Globus pallidus (tissue), 1 donor: Measurements from ENCODE around the gene ALDH1A2.
"Not testable (repeated sequence)": the region's sequence is repeated elsewhere in the genome, so short reads cannot be mapped to it uniquely, and the experiment has no call there.

Experiments used
- DNase-seq: peaks from one replicate; pipeline ENCODE4 v3.0.0-alpha.2; 2015; ENCODE audit warnings: low spot score

Gene ALDH1A2

DNA sequence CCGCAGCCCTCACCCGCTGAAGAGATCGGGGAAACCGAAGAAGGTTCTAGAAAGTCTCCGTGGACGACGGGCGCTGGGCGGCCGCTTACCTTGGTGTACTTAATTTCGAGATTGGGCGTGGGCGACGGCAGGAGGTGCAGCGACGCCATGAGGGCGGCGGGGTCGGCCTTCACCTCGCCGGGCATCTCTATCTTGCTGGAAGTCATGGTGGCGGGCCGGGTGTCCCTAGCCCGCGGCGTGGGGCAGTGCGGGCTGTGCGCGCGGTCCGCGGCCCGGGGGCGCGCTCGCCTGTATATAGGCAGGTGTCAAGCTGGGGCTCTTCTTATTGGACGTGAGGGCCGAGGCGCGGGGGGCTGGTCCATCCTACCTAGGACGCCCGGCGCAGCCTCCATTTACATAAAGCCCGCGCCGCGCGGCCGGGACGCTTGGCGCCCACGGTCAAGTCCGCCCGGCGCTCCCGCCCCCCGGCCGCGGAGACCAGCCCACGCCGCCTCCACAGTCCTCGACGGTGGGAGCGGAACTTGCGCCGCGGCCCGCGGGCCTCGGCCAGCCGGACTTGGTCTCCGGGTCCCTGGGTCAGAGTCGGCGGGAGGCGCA lies at the start of gene ALDH1A2:
ALDH1A2 (minus strand) TSS at position 267 of the 597 bp plus-strand sequence; CDS start at position 206, 61 bp downstream.
- DNase-seq: no peak

DNA sequence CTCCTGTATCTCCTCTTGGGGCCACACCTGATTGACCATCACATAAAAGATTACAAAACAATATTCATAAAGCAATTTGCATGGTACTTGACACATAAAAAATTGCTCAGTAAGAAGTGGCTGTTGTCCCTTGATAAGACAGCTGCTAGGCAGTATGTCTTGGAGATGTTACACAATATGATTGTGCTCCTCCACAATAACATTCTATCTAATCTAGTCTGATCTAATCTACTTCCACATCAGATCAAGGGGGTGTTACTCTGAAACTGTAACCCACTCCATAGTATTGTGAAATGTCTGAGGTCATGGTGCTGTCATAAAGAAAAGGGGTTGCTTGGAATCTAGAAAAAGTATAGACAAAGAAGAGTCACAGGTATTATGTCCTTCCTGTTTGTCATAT lies 49.3 kb upstream of the ALDH1A2 start:
- no peak for DNase-seq

DNA sequence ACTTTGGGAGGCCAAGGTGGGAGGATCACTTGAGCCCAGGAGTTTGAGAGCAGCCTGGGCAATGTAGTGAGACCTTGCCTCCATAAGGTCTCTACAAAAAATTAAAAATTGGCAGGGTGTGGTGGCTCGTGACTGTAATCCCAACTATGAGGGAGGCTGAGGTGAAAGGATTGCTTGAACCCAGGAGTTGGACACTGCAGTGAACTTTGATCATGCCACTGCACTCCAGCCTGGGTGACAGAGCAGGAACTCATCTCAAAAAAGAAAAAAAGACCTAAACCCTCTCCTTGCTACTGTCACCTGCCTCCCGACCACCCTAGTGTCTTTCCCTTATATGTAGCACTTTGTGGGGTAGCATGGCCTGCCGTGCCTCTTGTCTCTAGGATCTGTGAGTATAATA lies 48.9 kb upstream of the ALDH1A2 start:
- no peak for DNase-seq

DNA sequence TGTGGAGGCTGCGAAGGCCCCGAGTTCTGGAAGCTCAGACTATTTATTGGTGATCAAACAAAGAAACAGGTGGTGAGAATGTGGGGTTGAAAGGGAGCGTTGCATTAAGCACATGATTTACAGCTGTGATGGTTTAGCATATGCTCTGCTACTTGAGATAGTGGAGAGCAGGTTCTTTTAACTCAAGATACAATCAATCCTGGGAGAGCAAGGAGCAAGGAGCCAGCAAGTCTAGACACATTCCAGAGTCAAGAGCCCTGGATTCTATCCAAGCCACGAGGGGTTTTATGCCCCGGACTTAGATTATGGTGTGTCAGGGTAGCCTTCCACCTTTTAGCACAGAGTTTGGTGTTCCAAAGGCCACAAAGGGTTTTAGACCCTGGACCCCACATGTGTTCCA lies 47.8 kb upstream of the ALDH1A2 start:
- DNase-seq: not testable (repeated sequence)

DNA sequence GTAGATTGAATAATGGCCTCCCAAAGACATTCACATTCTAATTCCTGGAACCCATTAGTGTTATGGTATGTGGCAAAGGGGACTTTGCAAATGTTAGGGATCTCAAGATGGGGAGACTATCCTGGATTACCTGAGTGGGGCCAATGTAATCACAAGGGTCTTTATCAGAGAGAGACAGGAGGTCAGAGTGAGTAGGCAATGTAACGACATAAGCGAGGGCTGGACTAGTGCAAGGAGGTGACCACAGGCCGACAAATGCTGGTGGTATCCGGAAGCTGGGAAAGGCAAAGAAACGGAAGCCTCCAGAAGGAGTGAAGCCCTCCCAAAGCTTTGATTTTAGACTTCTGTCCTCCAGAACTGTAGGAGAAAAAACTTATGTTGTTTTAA lies 46.2 kb upstream of the ALDH1A2 start:
- DNase-seq: no peak

DNA sequence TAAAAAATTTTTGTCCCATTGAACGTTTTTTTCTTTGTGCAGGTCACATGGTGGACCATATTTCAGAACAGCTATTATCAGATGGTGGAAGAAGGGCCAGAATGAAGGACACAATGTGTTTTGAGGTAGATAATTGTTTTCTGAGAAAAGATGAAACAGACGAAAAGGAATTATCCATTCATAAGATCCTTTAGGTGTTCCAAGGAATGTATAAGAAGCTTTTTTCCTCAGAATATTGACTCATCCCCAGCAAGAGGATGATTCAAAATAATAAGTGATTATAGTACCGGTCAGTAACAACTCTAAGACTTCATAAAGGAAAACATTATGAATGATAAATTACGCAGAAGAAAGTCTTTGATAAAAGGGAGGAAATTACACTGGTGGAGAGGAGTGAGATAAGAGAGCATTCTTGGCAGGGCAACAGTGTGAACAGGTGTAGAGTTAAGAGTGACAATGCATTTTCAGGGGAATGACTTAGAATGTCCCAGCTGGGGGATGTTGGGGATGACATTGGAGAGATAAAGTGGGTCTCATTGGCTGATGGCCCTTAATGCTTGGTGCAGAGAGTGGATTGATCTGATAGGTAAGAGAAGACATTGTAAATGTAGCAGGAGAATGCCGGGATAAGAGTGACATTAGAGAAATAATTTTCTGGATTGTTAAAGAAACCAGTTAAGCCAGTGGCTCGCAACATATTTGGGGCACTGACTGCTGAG lies 45.6 kb upstream of the ALDH1A2 start:
- no peak for DNase-seq

DNA sequence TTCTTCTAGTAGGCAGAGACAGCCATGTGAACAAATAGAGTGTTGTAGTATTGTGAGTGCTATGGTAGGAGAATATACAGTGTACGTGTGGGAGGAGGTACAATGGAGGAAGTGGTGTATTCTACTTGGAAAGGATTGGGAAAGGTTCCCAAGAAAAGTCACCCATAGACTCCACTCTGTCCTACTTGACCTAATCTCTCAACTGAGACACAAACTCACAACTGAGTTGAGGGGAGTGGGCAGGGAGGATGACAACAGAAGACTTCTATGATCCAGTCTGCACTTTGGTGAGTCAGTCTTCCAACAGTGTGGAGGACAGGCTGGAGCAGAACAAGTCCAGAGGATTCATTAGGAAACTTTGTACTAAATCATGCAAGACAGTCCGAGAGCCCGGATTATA lies 43.9 kb upstream of the ALDH1A2 start:
- DNase-seq: no peak

DNA sequence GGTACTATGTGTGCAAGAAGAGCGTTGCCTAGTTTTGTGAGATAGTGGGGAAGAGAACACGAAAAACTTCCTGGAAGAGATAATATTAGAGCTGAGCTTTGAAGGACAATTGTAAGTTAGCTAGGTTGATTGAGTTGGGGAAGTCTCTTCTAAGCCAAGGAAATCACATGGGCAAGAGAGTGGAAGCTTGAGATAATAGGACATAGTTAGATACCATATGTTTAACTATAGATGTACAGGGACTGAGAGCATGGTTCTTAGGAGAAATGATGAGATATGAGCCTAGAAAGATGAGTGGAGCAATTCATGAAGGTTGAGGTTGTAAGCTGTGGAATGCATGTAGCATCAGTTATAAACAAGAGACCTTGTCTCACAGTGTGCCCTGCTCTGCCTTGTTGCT lies 42.6 kb upstream of the ALDH1A2 start:
- no peak for DNase-seq

DNA sequence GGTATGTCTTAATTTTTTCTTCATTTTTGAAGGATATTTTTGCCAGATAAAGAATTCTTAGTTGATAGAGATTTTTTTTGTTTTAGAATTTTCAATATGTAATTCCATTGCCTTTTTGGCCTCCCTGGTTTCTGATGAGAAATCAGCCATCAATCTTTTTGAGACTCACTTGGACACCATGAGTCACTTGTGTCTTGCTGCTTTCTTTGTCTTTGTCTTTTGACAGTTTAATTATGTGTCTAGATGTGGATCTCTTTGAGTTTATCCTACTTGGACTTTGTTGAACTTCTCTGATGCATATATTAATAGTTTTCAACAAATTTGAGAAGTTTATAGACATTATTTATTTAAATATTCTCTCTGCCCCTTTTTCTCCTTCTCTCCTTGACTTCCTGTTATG lies 38.0 kb upstream of the ALDH1A2 start:
- no peak for DNase-seq

DNA sequence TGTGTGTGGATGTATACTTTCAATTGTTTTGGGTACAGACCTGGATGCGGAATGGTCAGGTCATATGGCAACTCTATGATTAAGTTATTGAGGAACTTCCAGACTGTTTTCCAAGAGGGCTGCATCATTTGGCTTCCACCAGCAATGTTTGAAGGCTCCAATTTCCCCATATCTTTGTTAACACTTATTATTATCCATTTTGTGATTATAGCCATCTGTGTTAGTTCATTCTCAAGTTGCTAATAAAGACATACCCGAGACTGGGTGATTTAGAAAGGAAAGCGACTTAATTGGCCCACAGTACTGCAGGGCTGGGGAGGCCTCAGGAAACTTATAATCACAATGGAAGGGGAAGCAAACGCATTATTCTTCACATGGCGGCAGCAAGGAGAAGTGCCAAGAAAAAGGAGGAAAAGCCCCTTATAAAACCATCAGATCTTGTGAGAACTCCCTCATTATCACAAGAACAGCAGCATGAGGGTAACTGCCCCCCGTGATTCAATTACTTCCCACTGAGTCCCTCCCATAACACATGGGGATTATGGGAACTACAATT lies 31.1 kb upstream of the ALDH1A2 start:
- no peak for DNase-seq

DNA sequence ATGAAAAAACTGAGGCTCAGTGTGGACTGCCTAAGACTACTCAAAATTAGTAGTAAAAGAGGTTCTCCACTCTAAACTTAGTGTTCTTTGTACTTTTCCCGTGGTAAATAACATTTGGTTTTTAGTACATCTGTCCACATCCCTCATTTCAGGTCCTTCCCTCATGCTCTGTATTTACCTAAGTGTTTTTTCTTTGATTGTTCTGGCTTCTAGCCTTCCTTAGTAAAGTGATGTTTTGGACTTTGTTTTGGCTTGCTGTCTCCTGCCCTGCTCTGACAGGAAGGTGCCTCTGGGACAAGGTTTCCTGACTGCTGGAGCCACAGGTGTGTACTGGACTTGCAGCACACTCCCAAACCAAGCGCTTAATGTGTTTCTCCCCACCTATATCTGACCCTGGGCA lies 29.9 kb upstream of the ALDH1A2 start:
- DNase-seq: no peak

DNA sequence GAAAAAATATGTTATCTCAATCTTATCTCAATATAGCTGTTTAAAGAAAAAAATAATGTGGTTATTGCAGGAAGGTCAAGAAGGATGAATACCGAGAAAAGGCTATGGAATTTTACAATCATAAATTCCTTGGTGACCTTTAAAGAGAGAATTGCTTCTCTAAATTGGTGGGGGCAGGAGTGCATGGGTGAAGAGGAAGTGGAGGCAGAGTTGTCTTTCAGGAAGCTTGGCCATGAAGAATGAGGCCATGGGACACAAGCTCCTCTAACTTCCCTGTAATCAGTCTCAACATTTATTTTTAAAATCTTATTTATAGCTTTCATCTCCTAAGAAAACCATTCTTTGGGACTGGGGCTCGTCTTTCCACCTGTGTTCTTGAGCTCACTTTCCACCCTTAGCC lies 22.4 kb upstream of the ALDH1A2 start:
- no peak for DNase-seq

DNA sequence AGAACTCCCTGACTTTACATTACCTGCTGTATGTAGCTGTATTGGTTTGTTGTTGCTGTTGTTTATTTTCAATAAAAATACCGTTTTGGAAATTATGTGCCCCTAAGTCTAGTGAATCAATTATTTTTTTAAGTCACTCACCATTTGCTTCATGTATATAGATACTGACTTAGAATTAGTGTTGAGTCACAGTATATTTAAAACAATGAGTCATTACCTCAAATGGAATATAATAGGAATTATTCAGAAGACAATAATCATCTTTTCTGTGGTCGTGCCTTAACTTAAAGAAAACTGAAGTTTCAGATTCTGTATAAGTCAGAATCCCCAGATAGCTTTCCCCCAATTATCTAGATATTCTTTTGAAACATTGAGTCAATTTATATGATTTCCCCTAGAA lies 21.0 kb upstream of the ALDH1A2 start:
- DNase-seq: no peak

DNA sequence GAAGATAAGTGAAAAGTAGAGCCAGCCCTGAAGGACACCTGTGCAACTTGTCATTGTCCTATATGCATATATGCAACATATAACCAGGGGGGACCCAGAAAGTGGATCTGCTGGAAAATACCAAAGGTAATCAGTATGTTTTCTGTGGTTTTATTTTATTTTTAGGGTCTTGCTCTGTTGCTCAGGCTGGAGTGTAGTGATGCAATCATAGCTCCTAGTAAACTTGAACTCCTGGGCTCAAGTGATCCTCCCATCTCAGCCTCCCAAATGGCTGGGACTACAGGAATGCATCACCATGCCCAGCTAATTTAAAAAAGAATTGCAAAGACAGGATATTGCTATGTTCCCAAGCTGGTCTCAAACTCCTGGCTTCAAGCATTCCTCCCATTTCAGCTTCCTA lies 18.0 kb upstream of the ALDH1A2 start:
- no peak for DNase-seq

DNA sequence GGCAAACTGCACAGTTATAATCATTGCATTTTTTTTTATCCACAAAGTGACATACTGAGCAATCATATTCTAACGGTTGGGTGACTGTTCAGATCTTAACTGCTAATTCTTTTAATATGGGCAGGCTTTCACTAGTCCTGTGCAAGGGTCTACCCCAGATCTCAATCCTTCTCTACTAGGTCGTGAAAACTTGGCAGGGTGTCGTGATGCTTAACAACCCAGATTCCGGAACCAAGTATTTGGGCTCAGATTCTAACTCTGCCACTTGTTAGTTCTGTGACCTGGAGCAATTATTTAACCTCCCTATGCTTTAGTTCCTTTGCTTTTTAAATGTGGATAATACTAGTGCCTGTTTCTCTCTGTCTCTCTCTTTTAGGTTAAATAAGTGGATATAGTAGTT lies 16.4 kb upstream of the ALDH1A2 start:
- no peak for DNase-seq

DNA sequence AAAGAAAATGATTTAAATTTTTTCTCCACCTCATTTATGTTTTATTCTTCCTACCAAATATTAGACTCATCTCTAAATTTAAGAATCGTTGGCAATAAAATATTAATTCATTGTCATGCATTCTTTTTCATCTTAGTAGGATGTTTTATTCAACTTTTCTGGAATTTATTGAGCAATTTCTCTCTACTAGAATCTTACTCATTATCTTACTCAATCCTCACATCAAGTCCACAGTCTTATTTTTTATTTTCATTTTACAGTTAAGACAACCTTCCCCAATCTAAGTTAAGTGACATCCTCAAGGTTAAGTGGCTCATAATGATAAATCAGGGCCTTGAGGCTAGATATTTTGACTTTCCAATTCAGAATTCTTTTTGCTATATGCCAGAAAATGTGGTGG lies 15.9 kb upstream of the ALDH1A2 start:
- no peak for DNase-seq

DNA sequence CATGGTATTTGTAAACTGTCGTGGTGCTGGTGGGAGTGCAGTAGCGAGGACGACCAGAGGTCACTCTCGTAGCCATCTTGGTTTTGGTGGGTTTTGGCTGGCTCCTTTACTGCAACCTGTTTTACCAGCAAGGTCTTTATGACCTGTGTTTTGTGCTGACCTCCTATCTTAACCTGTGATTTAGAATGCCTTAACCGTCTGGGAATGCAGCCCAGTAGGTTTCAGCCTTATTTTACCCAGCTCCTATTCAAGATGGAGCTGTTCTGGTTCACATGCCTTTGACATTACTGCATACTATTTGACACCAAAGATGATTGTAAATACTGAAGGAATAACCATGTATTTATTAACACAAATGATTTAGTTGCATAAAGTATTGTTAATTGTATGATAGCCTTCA lies 15.4 kb upstream of the ALDH1A2 start:
- DNase-seq: not testable (repeated sequence)

DNA sequence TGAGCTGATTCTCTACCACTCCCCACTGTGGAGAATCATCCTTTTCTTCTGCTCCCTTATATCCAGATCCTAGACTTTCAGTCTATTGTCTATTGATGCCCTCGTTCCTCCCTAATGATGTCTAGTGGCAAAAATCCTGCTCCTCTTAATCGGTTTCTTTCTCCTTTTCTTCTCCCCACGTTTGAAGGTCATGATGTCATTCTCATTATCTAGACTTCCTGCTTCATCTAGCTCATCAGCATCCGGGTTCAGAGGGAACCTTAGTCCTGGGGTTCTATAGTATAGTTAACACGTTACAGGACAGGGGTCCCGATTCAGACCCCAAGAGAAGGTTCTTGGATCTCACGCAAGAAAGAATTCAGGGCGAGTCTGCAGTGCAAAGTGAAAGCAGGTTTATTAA lies 14.9 kb upstream of the ALDH1A2 start:
- no peak for DNase-seq

DNA sequence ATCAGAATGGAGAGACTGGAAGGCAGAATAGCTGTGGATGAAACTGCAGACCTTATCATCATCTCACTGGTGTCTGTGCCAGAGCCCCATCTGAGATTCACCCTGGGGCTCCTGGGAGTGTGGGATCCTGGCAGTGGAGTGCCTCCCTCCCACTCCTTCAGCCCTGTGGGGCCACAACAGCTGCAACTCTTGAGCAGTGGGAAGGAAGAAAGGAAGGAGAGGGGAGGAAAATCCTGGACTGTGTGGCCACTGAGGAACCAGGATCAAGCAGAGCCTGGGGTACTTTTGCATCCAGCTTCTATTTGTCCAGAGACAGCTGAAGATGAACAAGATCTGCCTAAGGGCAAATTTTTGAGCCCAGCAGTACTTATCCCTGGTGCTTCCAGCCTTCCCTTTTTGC lies 13.1 kb upstream of the ALDH1A2 start:
- DNase-seq: no peak

DNA sequence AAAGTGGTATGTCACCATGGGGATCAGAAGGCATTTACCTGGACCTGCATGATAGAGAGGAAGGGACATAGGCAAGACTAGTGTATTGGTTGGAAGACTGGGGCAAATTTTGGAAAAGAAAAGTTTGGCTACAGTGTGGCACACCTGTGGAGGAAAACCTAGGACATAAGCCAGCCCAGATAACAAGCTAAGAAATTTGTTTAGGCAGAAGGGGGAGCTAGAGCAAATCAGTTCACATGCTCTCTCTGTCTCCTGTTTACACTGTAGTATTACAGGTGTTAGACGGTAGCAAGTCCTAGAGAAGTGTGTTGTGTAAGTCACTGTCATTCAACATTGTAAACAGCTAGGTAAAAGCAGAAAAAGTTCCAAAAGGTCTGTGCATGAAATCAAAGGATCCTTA lies 11.9 kb upstream of the ALDH1A2 start:
- DNase-seq: no peak

DNA sequence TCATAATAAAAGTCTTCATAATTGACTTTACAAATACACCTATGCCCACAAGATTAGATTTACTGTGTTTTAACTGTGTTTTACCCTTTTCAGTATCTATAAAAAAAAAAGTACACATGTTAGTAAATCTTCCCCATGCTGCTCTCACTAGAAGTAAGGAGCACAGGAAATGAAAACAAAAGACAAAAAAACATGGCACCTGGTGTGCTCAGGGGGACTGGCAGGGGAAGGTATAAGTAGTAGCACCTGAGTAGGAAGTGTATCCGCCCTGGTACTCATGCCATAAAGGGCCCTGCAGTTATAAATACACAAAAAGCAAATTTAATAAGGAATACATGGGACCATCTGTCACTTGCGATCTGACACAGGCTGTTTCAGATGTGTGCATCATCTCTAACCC lies 8.9 kb upstream of the ALDH1A2 start:
- DNase-seq: no peak

DNA sequence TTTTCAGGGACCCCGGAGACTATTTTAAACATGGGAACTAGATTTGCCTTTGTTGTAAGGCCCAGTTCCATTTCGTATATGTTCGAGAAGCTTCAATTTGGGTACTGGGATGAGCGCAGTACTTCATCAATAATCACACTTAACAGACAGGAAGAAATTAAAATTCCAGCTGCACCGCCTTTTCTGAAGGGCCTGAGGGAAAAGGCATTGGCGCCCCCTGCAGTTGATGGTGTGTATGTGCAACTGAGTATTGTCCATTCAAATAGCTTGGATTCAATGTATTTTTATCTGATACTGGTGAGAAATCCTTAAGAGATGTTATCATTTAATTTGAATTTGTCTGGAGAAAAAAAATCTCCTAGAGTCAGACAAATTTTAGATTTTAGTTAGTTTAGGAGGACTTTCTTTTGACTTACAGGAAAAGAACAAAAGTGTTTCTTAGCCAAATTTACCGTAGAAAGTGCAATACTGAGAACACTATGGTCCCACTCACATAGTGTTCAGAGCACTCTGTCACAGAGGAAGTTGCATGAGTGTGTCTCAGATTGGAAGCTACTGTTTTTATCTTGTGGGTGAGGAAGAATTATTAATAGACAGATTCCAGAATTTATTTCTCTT lies 5.4 kb upstream of the ALDH1A2 start:
- DNase-seq: peak; percentile 60

DNA sequence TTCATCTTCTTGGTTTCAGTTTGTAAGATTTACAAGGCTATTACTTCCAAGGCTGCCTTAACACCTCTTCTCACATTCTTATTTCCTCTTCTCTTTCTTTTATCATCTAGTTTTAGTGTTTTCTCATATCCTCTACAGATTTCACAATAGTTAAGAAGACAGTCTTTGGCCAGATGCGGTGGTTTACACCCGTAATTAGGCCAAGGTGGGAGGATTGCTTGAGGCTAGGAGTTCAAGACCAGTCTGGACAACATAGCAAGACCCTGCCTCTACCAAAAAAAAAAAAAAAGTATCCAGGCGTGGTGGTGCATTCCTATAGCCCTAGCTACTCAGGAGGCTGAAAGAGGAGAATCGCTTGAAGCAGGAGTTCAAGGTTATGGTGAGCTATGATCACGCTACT lies 3.5 kb upstream of the ALDH1A2 start:
- DNase-seq: no peak
